Rectal smooth muscle tissue (tissue), 1 donor: Measurements from ENCODE around the gene LEP.

Source experiments
- H3K27ac ChIP-seq: one replicate; pipeline ENCODE4 v1.7.0; 2013; ENCODE audit warnings: low read depth, low read length, inconsistent platforms
- H3K27me3 ChIP-seq: one replicate; pipeline ENCODE4 v1.7.0; 2013; ENCODE audit warnings: low read length; ENCODE audit not compliant: control insufficient read depth, insufficient read depth
- H3K36me3 ChIP-seq: one replicate; pipeline ENCODE4 v1.7.0; 2013; ENCODE audit warnings: low read length; ENCODE audit not compliant: control insufficient read depth, insufficient read depth
- H3K4me1 ChIP-seq: one replicate; pipeline ENCODE4 v1.7.0; 2013; ENCODE audit warnings: low read length; ENCODE audit not compliant: control insufficient read depth, insufficient read depth
- H3K4me3 ChIP-seq: one replicate; pipeline ENCODE4 v1.7.0; 2013; ENCODE audit warnings: low read length
- H3K9ac ChIP-seq: one replicate; pipeline ENCODE4 v1.7.0; 2013; ENCODE audit warnings: low read length

LEP gene

GRCh38 chr7:128204455-128204854, 36.6 kb upstream of the LEP start:
- Histone ChIP-seq H3K9ac (no peak overlapping the region), H3K4me1 (no peaks in the 10 kb centered on the region), H3K4me3 (no peak overlapping the region), H3K27me3 (peaks cover 22% of the 10 kb centered on the region), H3K27ac (no peak overlapping the region), H3K36me3 (no peaks in the 10 kb centered on the region)

- Histone ChIP-seq H3K9ac (no peak overlapping the region), H3K27me3 (peaks cover 22% of the 10 kb centered on the region), H3K4me1 (no peaks in the 10 kb centered on the region), H3K27ac (no peak overlapping the region), H3K4me3 (no peak overlapping the region), H3K36me3 (no peaks in the 10 kb centered on the region)
Observed at GRCh38 chr7:128205068-128205467, 36.0 kb upstream of the LEP start.

DNA sequence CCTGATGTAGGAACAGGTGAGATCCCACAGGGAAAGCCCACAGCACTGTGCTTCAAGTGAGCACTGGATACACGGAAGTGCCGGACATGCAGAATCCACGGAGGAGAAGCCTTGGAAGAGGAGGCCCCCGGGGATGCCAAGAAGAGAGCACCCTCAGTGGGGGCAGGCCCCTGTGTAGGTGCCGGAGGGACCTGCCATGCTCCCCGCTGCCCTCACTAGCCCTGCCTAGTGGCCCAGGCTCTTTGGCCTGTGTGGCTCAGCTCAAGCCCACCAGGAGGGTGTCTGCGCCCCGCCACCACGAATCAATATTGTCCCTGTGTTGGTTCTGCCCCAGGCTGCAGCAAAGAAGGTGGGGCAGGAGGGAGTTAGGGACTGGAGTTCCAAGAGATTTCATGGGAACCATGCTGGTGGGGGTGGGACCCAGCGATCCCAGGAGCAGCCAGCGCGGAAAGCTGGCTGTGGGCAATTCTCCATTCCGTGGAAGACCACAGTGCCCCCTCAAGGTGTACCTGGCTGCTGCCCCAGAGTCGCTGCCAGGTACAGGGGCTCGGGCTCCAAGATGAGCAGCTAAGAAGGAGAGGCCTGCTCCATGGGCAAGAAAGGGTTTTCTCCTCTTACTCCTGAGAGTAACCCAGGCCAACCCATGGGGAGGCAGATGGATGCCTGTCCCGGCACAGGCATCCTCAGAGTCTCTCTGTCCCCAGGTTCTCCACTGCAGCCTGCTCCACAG, 34.9 kb upstream of the LEP start:
- H3K36me3 ChIP-seq = no peaks in the 10 kb centered on the region

GRCh38 chr7:128206747-128207500, 34.2 kb upstream of the LEP start:
- no peak overlapping the region for H3K27ac ChIP-seq
- H3K9ac ChIP-seq = no peak overlapping the region
- peaks cover 11% of the 10 kb centered on the region for H3K27me3 ChIP-seq
- no peak overlapping the region for H3K4me3 ChIP-seq
- no peaks in the 10 kb centered on the region for H3K36me3 ChIP-seq
- no peaks in the 10 kb centered on the region for H3K4me1 ChIP-seq

More for the DNA sequence above, 34.9 kb upstream of the LEP start:
- Histone ChIP-seq H3K4me1 (no peaks in the 10 kb centered on the region), H3K4me3 (no peak overlapping the region), H3K27ac (no peak overlapping the region), H3K27me3 (peaks cover 17% of the 10 kb centered on the region), H3K9ac (no peak overlapping the region)

DNA sequence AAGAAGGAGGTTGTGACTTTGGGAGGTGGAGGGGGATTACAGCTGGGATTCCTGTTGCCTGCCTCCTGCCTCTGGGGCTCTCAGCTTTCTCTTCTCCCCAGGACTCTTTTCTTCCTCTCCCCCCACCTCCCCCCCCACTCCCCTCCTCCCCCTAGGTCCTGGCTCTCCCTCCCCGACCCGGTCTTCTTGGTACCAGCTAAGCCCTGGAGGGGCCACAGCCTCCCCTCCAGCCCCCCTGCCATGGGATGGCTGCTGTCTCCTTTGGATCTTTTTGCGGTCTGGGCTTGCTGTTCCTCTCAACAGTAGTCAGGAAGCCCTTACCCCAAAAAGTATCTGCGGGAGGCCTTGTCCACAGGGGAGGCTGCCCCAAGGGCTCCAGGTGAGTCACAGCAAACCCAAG, 33.5 kb upstream of the LEP start:
- H3K4me3 ChIP-seq = no peak overlapping the region
- peaks cover 5% of the 10 kb centered on the region for H3K27me3 ChIP-seq
- H3K27ac ChIP-seq = no peak overlapping the region

DNA sequence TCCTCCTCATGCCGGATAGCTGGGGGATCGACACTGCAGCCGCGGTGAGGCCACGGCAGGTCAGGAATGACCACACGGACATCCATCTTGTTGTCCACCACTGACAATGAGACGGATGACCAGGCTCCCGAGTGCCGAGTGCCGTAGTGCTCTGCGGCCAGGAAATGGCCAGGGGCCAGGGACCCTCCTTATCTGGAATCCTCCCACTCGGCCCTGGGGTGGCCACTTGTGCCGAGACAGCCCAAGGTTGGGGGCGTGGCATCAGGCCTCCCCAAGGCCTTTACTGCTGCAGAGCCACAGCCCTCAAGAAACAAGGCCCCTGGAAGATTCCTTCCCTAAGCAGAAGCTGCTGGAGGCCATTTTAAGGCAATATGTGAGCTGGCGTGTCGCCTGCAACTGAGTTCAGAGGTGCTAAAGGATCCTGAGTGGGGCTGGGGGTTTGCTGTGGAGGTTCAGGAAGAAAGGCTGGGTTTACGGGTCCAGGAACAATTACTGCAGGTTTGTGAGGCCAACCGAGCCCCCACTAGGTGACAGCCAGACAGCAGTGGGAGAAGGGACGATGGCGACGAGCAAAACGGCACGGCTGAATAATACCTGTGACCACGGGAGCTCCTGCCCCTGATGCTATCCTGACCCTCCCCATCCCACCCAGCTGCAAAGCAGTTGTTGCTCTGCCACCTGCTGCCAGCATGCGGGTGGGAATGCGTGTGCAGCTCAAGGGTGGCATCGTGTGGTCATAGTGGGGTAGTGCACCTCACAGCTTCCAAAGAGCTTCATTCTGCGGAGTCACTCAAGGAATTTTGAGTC, 31.6 kb upstream of the LEP start:
- Histone ChIP-seq H3K4me3 (no peak overlapping the region), H3K27ac (no peak overlapping the region), H3K36me3 (no peaks in the 10 kb centered on the region), H3K4me1 (no peaks in the 10 kb centered on the region), H3K9ac (no peak overlapping the region), H3K27me3 (no peaks in the 10 kb centered on the region)

More for the DNA sequence above, 33.5 kb upstream of the LEP start:
- Histone ChIP-seq H3K9ac (no peak overlapping the region), H3K36me3 (no peaks in the 10 kb centered on the region), H3K4me1 (no peaks in the 10 kb centered on the region)

- Histone ChIP-seq H3K4me1 (no peaks in the 10 kb centered on the region), H3K9ac (no peak overlapping the region), H3K4me3 (no peak overlapping the region), H3K36me3 (no peaks in the 10 kb centered on the region), H3K27me3 (no peaks in the 10 kb centered on the region), H3K27ac (no peak overlapping the region)
Observed at GRCh38 chr7:128210036-128210347, 31.1 kb upstream of the LEP start.

DNA sequence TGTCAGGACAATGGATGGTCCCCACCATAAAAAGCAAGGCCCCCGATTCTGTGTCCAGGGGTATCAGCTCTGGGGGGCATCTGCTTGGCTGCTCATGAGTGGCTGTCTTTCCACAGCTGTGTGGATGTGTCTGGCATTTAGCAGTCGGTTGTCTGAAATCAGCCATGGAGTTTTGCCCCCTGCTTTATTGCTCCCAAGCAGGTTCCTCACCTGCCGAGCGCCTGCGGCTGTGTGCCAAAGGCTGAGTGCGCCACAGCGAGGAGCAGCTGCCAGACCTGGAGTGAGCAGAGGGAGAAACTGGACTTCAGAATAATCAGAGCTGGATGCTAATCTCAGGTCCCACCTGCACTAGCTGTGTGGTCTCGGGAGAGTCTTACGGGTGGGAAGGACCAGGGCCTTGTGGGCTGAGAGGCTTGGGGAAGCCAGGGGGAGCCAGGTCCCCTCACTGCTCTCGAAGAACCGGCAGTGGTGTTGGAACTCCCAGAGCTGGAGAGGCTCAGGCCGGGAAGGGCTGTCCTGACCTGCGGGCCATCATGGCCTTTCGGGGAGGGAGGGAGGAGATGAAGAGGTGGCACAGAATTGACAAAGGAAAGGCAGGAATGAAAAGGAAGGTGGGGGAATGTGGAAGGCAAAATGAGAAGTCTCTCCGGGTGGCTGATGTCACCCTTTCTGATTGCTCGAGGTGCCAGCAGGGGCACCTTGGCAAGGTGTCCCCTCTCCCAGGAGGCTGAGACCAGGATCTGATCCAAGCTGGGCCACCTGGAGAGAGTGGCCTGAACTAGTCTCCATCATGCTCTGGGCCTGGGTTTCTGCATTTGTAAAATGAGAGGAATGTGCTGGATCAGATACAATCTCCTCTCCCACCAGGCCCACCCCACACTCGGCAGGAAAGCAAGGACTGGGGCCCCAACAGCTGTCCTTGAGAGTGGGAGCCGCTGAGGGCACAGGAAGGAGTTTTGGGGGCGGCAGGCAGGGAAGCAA, 30.2 kb upstream of the LEP start:
- H3K9ac ChIP-seq = no peak overlapping the region
- no peaks in the 10 kb centered on the region for H3K4me1 ChIP-seq
- H3K27ac ChIP-seq = no peak overlapping the region
- H3K36me3 ChIP-seq = no peaks in the 10 kb centered on the region
- H3K4me3 ChIP-seq = no peak overlapping the region
- H3K27me3 ChIP-seq = no peaks in the 10 kb centered on the region

GRCh38 chr7:128211626-128212025, 29.5 kb upstream of the LEP start:
- H3K4me3 ChIP-seq = no peak overlapping the region
- no peaks in the 10 kb centered on the region for H3K36me3 ChIP-seq
- H3K9ac ChIP-seq = no peak overlapping the region
- no peak overlapping the region for H3K27ac ChIP-seq
- no peaks in the 10 kb centered on the region for H3K27me3 ChIP-seq
- no peaks in the 10 kb centered on the region for H3K4me1 ChIP-seq

GRCh38 chr7:128214463-128214862, 26.6 kb upstream of the LEP start:
- Histone ChIP-seq H3K36me3 (no peaks in the 10 kb centered on the region), H3K4me1 (no peaks in the 10 kb centered on the region), H3K27ac (no peak overlapping the region), H3K9ac (no peak overlapping the region), H3K4me3 (no peak overlapping the region), H3K27me3 (no peaks in the 10 kb centered on the region)

DNA sequence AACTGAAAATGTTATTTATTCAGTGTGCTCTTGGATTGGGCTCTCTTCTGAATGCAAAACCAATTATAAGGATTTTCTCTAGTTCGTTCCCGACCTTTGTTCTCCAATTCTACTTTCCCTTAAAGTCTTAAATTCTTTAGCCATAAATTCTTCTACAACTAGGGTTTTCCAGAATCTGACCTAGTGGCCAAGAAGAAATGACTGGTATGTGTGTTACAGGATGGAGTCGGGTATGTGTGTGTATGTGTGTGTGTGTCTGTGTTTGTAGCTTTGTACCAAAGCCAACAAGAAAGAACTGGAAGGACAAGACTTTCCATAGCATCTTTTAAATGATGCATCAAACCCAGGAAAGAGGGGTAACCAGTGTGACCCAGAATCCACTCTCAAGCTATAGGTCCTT, 25.8 kb upstream of the LEP start:
- Histone ChIP-seq H3K9ac (no peak overlapping the region), H3K27me3 (no peaks in the 10 kb centered on the region), H3K4me1 (no peaks in the 10 kb centered on the region), H3K36me3 (no peaks in the 10 kb centered on the region), H3K27ac (no peak overlapping the region), H3K4me3 (no peak overlapping the region)

- H3K27ac ChIP-seq = no peak overlapping the region
- no peaks in the 10 kb centered on the region for H3K36me3 ChIP-seq
- H3K4me3 ChIP-seq = no peak overlapping the region
- H3K27me3 ChIP-seq = no peaks in the 10 kb centered on the region
- no peak overlapping the region for H3K9ac ChIP-seq
- no peaks in the 10 kb centered on the region for H3K4me1 ChIP-seq
Observed at GRCh38 chr7:128215739-128216138, 25.3 kb upstream of the LEP start.
